Cardiac fibroblast (primary cell): ENCODE results near the gene DPCD.

Source experiments
- DNase-seq, 2 donors: peaks; one replicate each; pipeline versions ENCODE4 v3.0.0 to v3.0.0-alpha.2; 2010; ENCODE audit warnings: low read depth in 2 of 2
- H3K4me3 ChIP-seq, 2 donors: replicated peaks in 1 of 2; 1 replicate in 1 of 2; 2 replicates in 1 of 2; pipeline ENCODE4 v1.5.1; 2011; ENCODE audit warnings: low read depth in 2 of 2, low read length in 2 of 2, mild to moderate bottlenecking in 2 of 2, moderate library complexity in 1 of 2
- TF ChIP-seq, protein P1 (sequence below): IDR thresholded peaks from one replicate; pipeline ENCODE4 v1.5.1; 2011; ENCODE audit warnings: low read depth, mild to moderate bottlenecking, low read length, inconsistent platforms

DPCD gene

DNA sequence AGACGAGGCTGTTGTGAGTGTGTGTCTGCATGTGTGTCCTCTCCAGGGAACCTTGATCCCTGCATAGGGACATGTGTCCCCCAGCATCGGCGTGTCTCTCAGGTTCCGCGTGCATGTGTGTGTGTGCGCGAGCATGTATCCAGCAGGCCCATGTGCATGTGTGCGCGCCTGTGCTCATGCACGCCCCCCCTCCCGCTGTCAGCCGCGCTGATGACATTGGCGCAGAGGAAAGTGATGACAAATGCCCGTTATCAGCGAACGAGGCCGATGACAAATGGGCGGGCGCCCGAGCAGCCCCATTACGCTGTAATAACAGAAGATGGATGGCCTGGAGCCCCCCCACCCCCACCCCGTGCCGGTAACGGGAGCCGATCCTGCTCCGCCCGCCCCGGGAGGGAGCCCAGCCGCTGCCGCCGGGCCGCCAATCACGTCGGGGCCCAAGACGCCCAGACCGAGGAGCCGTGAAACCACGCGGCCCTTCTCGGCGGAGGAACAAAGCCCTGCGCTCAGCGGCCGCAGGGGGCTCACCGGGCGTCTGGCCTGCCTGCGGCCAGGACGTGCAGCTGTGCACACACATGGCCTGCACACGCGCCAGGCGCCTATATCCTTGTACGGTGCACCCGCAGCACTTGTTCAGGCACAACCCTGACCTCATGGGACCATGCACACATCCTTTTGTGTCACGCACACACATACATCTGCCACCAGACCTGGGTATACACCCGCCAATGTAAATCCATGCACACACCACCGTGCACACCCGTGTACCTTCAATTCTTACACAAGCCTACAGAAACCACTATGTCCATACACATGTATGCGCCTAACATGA, 21.6 kb upstream of the DPCD start:
- TF ChIP-seq, protein P1, sequence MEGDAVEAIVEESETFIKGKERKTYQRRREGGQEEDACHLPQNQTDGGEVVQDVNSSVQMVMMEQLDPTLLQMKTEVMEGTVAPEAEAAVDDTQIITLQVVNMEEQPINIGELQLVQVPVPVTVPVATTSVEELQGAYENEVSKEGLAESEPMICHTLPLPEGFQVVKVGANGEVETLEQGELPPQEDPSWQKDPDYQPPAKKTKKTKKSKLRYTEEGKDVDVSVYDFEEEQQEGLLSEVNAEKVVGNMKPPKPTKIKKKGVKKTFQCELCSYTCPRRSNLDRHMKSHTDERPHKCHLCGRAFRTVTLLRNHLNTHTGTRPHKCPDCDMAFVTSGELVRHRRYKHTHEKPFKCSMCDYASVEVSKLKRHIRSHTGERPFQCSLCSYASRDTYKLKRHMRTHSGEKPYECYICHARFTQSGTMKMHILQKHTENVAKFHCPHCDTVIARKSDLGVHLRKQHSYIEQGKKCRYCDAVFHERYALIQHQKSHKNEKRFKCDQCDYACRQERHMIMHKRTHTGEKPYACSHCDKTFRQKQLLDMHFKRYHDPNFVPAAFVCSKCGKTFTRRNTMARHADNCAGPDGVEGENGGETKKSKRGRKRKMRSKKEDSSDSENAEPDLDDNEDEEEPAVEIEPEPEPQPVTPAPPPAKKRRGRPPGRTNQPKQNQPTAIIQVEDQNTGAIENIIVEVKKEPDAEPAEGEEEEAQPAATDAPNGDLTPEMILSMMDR, result peak; percentile 4
- no peak for DNase-seq
- H3K4me3 ChIP-seq, result peak overlapping the region; percentile 17 to 24

DNA sequence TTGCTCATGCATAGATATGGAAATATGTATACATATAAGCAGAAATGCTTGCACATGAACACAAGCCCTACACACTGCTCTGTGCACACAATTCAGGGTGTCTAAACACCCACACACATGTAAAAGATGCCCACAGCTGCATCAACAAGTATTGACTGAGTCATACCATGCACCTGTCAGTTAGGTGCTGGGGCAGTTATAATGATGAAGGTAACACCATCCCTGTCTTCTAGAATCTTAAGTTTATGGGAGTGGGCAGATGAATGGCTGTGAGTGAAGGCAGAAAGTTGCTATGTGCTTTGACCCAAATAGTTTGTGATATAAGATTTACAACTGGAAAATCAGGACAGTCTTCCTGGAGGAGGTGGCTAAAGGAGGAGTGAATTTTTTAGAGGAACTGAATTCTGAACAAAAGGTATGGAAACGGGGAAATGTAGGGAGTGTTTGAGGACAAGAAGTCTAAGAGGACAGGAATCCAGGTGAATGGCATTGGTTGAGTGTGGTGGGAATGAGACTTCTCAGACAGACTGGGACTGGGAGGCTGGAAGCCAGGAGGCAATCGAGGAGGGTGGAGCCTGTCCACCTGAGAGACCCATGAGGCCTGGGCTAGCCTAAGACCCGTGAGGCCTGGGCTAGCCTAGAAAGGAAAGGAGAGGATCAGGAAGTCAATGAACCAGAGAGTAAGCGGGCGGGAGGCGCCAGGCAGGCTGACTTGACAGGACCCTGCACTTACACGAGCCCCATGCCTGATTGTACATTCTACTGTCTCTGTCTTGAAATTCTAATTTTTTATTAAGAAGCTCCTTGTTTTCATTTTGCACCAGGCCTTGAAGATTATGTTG, 20.7 kb upstream of the DPCD start:
- no peak for DNase-seq
- H3K4me3 ChIP-seq, result no peak overlapping the region
- TF ChIP-seq, protein P1, result no peak

DNA sequence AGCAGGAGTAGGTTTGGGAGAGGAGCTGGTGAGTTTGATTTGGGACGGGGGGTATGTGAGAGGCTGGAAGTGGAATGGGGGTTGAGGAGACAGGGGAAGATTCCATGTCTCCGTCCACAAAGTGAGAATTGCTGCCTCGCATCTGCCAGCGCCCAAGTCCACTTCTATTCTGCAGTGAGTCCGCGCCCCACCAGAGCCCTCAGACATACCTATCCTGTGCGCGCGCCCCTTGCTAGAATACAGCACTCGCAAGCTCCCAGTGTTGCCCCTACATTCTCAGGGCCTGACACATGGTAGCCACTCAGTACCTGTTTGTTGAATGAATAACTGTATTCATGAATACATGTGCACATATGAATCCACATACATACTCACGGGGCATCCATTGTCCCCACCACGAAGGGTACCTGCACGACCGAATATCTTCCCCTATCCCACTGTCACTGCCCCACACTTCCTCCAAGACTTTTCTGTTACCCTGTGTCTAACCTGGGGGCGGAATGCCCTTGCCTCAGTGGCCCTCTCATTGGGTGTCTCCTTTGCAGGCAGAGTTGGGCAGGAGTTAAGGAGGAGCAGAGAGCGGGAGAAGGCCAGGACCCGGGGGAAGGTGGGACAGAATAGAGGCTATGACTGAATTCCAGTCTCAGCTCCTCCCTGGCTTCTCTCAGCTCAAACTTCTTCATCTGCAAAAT, 19.9 kb upstream of the DPCD start:
- H3K4me3 ChIP-seq, result no peak overlapping the region
- TF ChIP-seq, protein P1, result no peak
- no peak for DNase-seq

DNA sequence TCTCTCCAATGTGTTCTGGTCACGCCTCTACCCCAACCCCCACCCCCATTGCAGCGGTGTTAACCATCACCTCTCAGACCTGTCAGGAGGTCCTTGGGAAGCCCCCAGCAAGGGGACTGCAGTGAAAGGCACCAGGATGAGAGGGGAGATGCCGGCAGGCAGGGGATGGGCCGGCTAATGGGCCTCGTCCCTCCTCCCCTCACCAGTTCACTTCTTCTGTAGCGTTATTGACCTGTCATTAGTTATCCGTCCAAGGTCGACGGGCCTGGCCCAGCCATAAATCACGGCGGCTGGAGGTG, 18.8 kb upstream of the DPCD start:
- TF ChIP-seq, protein P1, result no peak
- no peak overlapping the region for H3K4me3 ChIP-seq
- DNase-seq, result no peak

DNA sequence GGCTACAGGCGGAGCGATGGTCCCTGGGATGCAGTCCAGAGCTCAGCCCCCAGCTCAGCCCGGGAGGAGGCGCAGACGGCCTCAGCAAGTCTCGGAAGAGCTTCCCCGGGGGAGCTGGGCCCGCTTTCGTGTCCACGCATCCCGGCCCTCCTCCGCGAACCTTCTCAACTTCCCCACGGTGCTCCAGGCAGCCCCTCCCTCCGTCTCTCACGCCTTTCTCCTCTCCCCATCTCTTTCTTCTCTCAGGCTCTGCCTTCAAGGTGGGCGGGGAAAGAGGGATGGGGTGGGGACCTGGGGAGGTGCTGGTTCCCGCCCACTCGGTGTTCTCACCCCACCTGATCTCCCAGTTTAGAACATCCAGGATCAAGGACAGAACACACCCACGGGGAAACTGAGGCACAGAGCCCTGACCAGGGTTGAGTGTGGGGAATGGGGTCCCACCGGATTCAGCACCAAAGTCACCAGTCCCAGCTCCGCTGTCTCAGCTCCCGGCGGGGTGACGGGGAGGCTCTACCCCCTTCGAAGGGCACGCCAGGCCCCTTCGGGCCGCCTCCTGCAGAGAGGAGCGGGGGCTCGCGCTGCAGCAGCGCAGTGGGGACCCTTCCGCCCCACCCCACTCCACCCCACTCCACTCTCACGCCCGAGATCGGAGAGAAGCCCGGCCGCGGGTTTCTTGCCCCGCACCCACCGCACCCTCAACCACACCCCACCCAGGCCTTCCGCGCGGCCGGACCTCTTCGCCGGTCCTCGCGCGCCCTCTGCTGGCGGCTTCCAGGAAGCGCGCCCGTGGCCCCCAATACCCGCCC, 18.3 kb upstream of the DPCD start:
- TF ChIP-seq, protein P1, result peak; percentile 50
- H3K4me3 ChIP-seq, result peak overlapping the region; percentile 63 to 66
- DNase-seq, result peak; percentile 69 to 75
